Progenitor cell of endocrine pancreas (in vitro differentiated cells): ENCODE data around the gene SYCP2. TPM values are rescaled to one million over a fixed set of nuclear protein-coding genes. Genes with fewer than 3 reads are reported as not detected.
"Not testable (repeated sequence)": the region's sequence is repeated elsewhere in the genome, so short reads cannot be mapped to it uniquely, and the experiment has no call there.

Experiments
- DNase-seq: peaks from one replicate; pipeline ENCODE4 v3.0.0; 2021; ENCODE audit warnings: low spot score; ENCODE audit not compliant: unreplicated experiment
- H3K27ac Mint-ChIP-seq: 2 replicates; pipeline ENCODE4 v1.8.0; 2021; ENCODE audit warnings: mild to moderate bottlenecking, moderate library complexity, mixed read lengths
- H3K27me3 Mint-ChIP-seq: 2 replicates; pipeline ENCODE4 v1.8.0; 2021; ENCODE audit warnings: mixed read lengths
- H3K36me3 Mint-ChIP-seq: 2 replicates; pipeline ENCODE4 v1.8.0; 2022; ENCODE audit warnings: mixed read lengths; ENCODE audit not compliant: insufficient read depth
- H3K4me1 Mint-ChIP-seq: 2 replicates; pipeline ENCODE4 v1.8.0; 2021; ENCODE audit warnings: low read depth, mixed read lengths
- H3K4me3 Mint-ChIP-seq: 2 replicates; pipeline ENCODE4 v1.8.0; 2021; ENCODE audit warnings: low read depth, mild to moderate bottlenecking, moderate library complexity, mixed read lengths
- H3K9me3 Mint-ChIP-seq: 2 replicates; pipeline ENCODE4 v1.8.0; 2021; ENCODE audit warnings: low read depth, mixed read lengths
- CTCF ChIP-seq: fragments of 200-600 bp; sonication (generic); IDR thresholded peaks from one replicate; pipeline ENCODE4 v1.5.0; 2021; ENCODE audit warnings: antibody characterized with exemption, mild to moderate bottlenecking; ENCODE audit not compliant: unreplicated experiment
- total RNA-seq: library from RNA; stranded (reverse); gene quantifications from 2 replicates; pipeline ENCODE4 v1.2.1, GENCODE V29; 2021

Gene SYCP2
- total RNA-seq, 1 donor from 2014 or later = 2.2 TPM

- no peak overlapping the region for H3K27ac Mint-ChIP-seq
- H3K36me3 Mint-ChIP-seq = no peaks in the 10 kb centered on the region
- H3K4me1 Mint-ChIP-seq = no peaks in the 10 kb centered on the region
- peaks cover 13% of the 10 kb centered on the region for H3K27me3 Mint-ChIP-seq
- no peak overlapping the region for H3K4me3 Mint-ChIP-seq
- DNase-seq = no peak
- no peak for TF ChIP-seq CTCF
- H3K9me3 Mint-ChIP-seq = no peaks in the 10 kb centered on the region
Measured at GRCh38 chr20:59908855-59909254, 24.6 kb downstream of the SYCP2 start.

GRCh38 chr20:59903621-59904020, 29.8 kb downstream of the SYCP2 start:
- peaks cover 17% of the 10 kb centered on the region for H3K27me3 Mint-ChIP-seq
- H3K4me3 Mint-ChIP-seq = no peak overlapping the region

GRCh38 chr20:59902470-59902869, 31.0 kb downstream of the SYCP2 start:
- no peaks in the 10 kb centered on the region for H3K36me3 Mint-ChIP-seq
- H3K4me3 Mint-ChIP-seq = no peak overlapping the region
- DNase-seq = no peak
- no peaks in the 10 kb centered on the region for H3K9me3 Mint-ChIP-seq
- H3K4me1 Mint-ChIP-seq = no peaks in the 10 kb centered on the region
- H3K27ac Mint-ChIP-seq = no peak overlapping the region
- peaks cover 17% of the 10 kb centered on the region for H3K27me3 Mint-ChIP-seq
- TF ChIP-seq CTCF = no peak

More at GRCh38 chr20:59903621-59904020, 29.8 kb downstream of the SYCP2 start:
- H3K9me3 Mint-ChIP-seq = no peaks in the 10 kb centered on the region
- no peak for DNase-seq
- no peaks in the 10 kb centered on the region for H3K4me1 Mint-ChIP-seq
- no peak for TF ChIP-seq CTCF
- no peak overlapping the region for H3K27ac Mint-ChIP-seq
- no peaks in the 10 kb centered on the region for H3K36me3 Mint-ChIP-seq

GRCh38 chr20:59895908-59896307, 37.5 kb downstream of the SYCP2 start:
- H3K9me3 Mint-ChIP-seq = no peaks in the 10 kb centered on the region
- H3K4me1 Mint-ChIP-seq = peaks cover 4% of the 10 kb centered on the region
- DNase-seq = no peak
- no peak overlapping the region for H3K27ac Mint-ChIP-seq
- no peaks in the 10 kb centered on the region for H3K36me3 Mint-ChIP-seq
- TF ChIP-seq CTCF = no peak
- no peak overlapping the region for H3K4me3 Mint-ChIP-seq
- H3K27me3 Mint-ChIP-seq = peaks cover 6% of the 10 kb centered on the region

- H3K9me3 Mint-ChIP-seq = no peaks in the 10 kb centered on the region
- TF ChIP-seq CTCF = no peak
- H3K4me1 Mint-ChIP-seq = peaks cover 7% of the 10 kb centered on the region
- DNase-seq = no peak
- no peak overlapping the region for H3K27ac Mint-ChIP-seq
- H3K4me3 Mint-ChIP-seq = no peak overlapping the region
- H3K36me3 Mint-ChIP-seq = no peaks in the 10 kb centered on the region
- peaks cover 4% of the 10 kb centered on the region for H3K27me3 Mint-ChIP-seq
Measured at GRCh38 chr20:59891581-59891980, 41.9 kb downstream of the SYCP2 start.

GRCh38 chr20:59890035-59890434, 43.4 kb downstream of the SYCP2 start:
- not testable (repeated sequence) for H3K36me3 Mint-ChIP-seq, H3K4me3 Mint-ChIP-seq, H3K27me3 Mint-ChIP-seq, H3K27ac Mint-ChIP-seq, DNase-seq, H3K9me3 Mint-ChIP-seq, H3K4me1 Mint-ChIP-seq
